ENCODE measurements around the gene GNAT2.

DNA sequence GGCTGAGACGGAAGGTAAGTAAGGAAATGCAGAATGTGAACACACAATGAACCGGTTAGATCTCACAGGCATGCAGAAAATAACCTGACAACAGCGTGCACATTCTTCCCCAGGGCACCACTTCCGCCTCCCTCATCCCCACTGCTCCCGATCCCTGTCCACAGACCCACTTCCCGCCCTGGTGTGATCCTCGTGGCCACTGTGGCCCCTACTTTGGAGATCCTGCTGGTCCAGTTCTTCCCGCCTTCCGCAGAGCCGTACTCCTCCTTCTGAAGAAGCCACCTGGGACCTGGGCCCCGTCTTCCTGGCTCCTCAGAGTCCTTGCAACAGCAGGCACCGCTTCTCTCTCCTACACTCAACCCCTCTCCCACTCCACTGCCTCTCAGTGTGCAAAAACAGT, 35.1 kb upstream of the GNAT2 start:
- TF ChIP-seq, protein P1, sequence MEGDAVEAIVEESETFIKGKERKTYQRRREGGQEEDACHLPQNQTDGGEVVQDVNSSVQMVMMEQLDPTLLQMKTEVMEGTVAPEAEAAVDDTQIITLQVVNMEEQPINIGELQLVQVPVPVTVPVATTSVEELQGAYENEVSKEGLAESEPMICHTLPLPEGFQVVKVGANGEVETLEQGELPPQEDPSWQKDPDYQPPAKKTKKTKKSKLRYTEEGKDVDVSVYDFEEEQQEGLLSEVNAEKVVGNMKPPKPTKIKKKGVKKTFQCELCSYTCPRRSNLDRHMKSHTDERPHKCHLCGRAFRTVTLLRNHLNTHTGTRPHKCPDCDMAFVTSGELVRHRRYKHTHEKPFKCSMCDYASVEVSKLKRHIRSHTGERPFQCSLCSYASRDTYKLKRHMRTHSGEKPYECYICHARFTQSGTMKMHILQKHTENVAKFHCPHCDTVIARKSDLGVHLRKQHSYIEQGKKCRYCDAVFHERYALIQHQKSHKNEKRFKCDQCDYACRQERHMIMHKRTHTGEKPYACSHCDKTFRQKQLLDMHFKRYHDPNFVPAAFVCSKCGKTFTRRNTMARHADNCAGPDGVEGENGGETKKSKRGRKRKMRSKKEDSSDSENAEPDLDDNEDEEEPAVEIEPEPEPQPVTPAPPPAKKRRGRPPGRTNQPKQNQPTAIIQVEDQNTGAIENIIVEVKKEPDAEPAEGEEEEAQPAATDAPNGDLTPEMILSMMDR (IDR thresholded peaks at IDR 0.05 in 8 of 11, conservative IDR thresholded peaks at IDR 0.05 in 3 of 11): no peak
- TF ChIP-seq POLR2A (IDR thresholded peaks at IDR 0.05): no peak
- no peak for TF ChIP-seq POLR2AphosphoS5 (IDR thresholded peaks at IDR 0.05)
